ENCODE measurements around the gene ARGFX.
"Not testable (repeated sequence)": the region's sequence is repeated elsewhere in the genome, so short reads cannot be mapped to it uniquely, and the experiment has no call there.

The ARGFX gene

GRCh38 chr3:121599900-121600299 lies 32.2 kb downstream of the ARGFX start:
- DNase-seq (ENCODE audit: low spot score), result not testable (repeated sequence)

GRCh38 chr3:121601212-121601812 lies 33.6 kb downstream of the ARGFX start:
- no peak for DNase-seq (ENCODE audit: low spot score)

GRCh38 chr3:121604759-121605158 lies 37.0 kb downstream of the ARGFX start:
- DNase-seq (ENCODE audit: low spot score), result no peak

GRCh38 chr3:121606106-121606505 lies 38.4 kb downstream of the ARGFX start:
- DNase-seq (ENCODE audit: low spot score), result no peak

Data from COLO829 (cell line).